ENCODE measurements around the gene PADI4. TPM values are rescaled to one million over a fixed set of nuclear protein-coding genes. Genes with fewer than 3 reads are reported as not detected.

PADI4 gene
- total RNA-seq, 3 donors from 2014 or later (not counting 1 experiment from before 2014, with no cell fraction given), result 1.4 to 11.6 (median 1.7) TPM

DNA sequence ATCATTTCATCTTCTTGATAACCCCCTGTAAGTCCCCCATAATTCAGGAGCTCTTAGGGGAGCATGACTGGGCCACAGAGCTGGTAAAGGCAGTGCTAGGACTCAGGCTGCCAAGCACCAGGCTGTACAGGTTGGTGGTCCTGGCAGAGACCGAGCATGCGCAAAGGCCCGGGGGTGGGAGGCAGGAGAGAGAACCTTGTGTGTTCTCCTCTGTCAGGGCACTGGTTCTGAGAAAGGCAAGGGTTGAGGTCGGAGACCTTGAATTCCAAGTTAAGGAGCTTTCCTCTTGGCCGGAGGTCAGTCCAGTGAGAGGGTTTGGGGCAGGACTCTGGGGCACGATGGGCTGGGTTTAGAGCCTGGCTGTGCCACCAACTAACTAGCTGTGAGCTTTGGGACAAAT, 35.9 kb upstream of the PADI4 start:
- H3K36me3 ChIP-seq (ENCODE audit: control insufficient read depth, insufficient read depth, low read length), result no peaks in the 10 kb centered on the region
- Mint-ChIP-seq H3K36me3 (no peaks in the 10 kb centered on the region), H3K27me3 (ENCODE audit: low read depth in 2 of 2) (peaks cover 0 to 7% of the 10 kb centered on the region in 2 donors), H3K9me3 (no peaks in the 10 kb centered on the region), H3K4me1 (no peaks in the 10 kb centered on the region), H3K4me3 (no peak overlapping the region), H3K27ac (no peak overlapping the region)
- H3K4me1 ChIP-seq (ENCODE audit: control insufficient read depth, insufficient read depth, low read length), result no peaks in the 10 kb centered on the region
- DNase-seq (no peak), ATAC-seq (no peak)
- no peak overlapping the region for H3K27ac ChIP-seq (ENCODE audit: low read length)
- H3K27me3 ChIP-seq (ENCODE audit: control insufficient read depth, insufficient read depth, low read length), result no peaks in the 10 kb centered on the region
- WGBS (ENCODE audit: insufficient coverage), result 87% methylated on average over 5 of the region's 6 CpGs
- no peaks in the 10 kb centered on the region for H3K9me3 ChIP-seq (ENCODE audit: control insufficient read depth, insufficient read depth, low read length)
- intact Hi-C loops (cut with micrococcal nuclease), result no loop called here
- TF ChIP-seq, protein P1, sequence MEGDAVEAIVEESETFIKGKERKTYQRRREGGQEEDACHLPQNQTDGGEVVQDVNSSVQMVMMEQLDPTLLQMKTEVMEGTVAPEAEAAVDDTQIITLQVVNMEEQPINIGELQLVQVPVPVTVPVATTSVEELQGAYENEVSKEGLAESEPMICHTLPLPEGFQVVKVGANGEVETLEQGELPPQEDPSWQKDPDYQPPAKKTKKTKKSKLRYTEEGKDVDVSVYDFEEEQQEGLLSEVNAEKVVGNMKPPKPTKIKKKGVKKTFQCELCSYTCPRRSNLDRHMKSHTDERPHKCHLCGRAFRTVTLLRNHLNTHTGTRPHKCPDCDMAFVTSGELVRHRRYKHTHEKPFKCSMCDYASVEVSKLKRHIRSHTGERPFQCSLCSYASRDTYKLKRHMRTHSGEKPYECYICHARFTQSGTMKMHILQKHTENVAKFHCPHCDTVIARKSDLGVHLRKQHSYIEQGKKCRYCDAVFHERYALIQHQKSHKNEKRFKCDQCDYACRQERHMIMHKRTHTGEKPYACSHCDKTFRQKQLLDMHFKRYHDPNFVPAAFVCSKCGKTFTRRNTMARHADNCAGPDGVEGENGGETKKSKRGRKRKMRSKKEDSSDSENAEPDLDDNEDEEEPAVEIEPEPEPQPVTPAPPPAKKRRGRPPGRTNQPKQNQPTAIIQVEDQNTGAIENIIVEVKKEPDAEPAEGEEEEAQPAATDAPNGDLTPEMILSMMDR (IDR thresholded peaks at IDR 0.05), result no peak
- H3K4me3 ChIP-seq (ENCODE audit: low read length), result no peak overlapping the region

DNA sequence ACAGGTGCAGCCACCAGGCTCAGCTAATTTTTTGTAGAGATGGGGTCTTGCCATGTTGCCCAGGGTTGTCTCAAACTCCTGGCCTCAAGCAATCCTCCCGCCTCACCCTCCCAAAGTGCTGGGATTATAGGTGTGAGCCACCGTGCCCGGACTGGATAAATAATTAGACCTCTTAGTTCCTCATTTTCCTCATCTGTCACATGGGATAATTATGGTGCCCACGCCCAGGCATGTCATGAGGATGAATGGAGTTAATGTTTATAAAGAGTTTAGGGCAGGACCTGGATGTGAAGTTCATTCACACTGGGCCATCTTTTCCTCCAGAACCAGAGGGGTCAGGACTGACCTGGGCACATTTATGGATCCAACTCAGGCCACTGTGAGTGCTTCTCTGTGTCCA, 35.4 kb upstream of the PADI4 start:
- no peak overlapping the region for H3K27ac Mint-ChIP-seq
- TF ChIP-seq, protein P1 (IDR thresholded peaks at IDR 0.05), result no peak
- no peak overlapping the region for H3K4me3 ChIP-seq (ENCODE audit: low read length)
- intact Hi-C loops (cut with micrococcal nuclease), result no loop called here
- H3K36me3 Mint-ChIP-seq, result no peaks in the 10 kb centered on the region
- ATAC-seq (no peak), DNase-seq (no peak)
- no peak overlapping the region for H3K27ac ChIP-seq (ENCODE audit: low read length)
- no peaks in the 10 kb centered on the region for H3K4me1 Mint-ChIP-seq
- no peaks in the 10 kb centered on the region for H3K9me3 ChIP-seq (ENCODE audit: control insufficient read depth, insufficient read depth, low read length)
- no peaks in the 10 kb centered on the region for H3K4me1 ChIP-seq (ENCODE audit: control insufficient read depth, insufficient read depth, low read length)
- H3K27me3 Mint-ChIP-seq (ENCODE audit: low read depth in 2 of 2), result peaks cover 0 to 7% of the 10 kb centered on the region in 2 donors
- H3K36me3 ChIP-seq (ENCODE audit: control insufficient read depth, insufficient read depth, low read length), result no peaks in the 10 kb centered on the region
- H3K4me3 Mint-ChIP-seq, result no peak overlapping the region
- H3K27me3 ChIP-seq (ENCODE audit: control insufficient read depth, insufficient read depth, low read length), result no peaks in the 10 kb centered on the region
- no peaks in the 10 kb centered on the region for H3K9me3 Mint-ChIP-seq
- WGBS (ENCODE audit: insufficient coverage), result 100% methylated on average over 1 of the region's 4 CpGs

GRCh38 chr1:17273096-17273495, 34.9 kb upstream of the PADI4 start:
- Mint-ChIP-seq H3K9me3 (no peaks in the 10 kb centered on the region), H3K4me3 (no peak overlapping the region), H3K27ac (no peak overlapping the region), H3K36me3 (no peaks in the 10 kb centered on the region), H3K27me3 (ENCODE audit: low read depth in 2 of 2) (peaks cover 0 to 7% of the 10 kb centered on the region in 2 donors), H3K4me1 (no peaks in the 10 kb centered on the region)
- TF ChIP-seq, protein P1 (IDR thresholded peaks at IDR 0.05), result no peak
- H3K4me1 ChIP-seq (ENCODE audit: control insufficient read depth, insufficient read depth, low read length), result no peaks in the 10 kb centered on the region
- H3K4me3 ChIP-seq (ENCODE audit: low read length), result no peak overlapping the region
- no peak for ATAC-seq
- no peak for DNase-seq
- no peak overlapping the region for H3K27ac ChIP-seq (ENCODE audit: low read length)
- no peaks in the 10 kb centered on the region for H3K27me3 ChIP-seq (ENCODE audit: control insufficient read depth, insufficient read depth, low read length)
- H3K36me3 ChIP-seq (ENCODE audit: control insufficient read depth, insufficient read depth, low read length), result no peaks in the 10 kb centered on the region
- intact Hi-C loops (cut with micrococcal nuclease), result no loop called here
- 90% methylated on average over 13 of the region's 13 CpGs for WGBS (ENCODE audit: insufficient coverage)
- H3K9me3 ChIP-seq (ENCODE audit: control insufficient read depth, insufficient read depth, low read length), result no peaks in the 10 kb centered on the region
